Gastrocnemius medialis (tissue), 4 donors: ENCODE results near the gene MPPED2. TPM values are rescaled to one million over a fixed set of nuclear protein-coding genes. Genes with fewer than 3 reads are reported as not detected.

Experiments used
- ATAC-seq, 2 donors: fragments of 150-250 bp; one replicate each; pipeline ENCODE4 v1.9.1; 2016
- DNase-seq, 2 donors: peaks; one replicate each; pipeline ENCODE4 v3.0.0-alpha.2; 2019
- H3K27ac ChIP-seq, 4 donors: fragments of 200-600 bp; sonication (generic); 1 replicate in 1 of 4; 2 replicates in 3 of 4; pipeline ENCODE4 v1.5.1; 2016 to 2018; ENCODE audit warnings: mild to moderate bottlenecking in 2 of 4, moderate library complexity in 1 of 4
- H3K27me3 ChIP-seq, 3 donors: fragments of 200-600 bp; sonication (generic) in 2 of 3; 1 replicate in 1 of 3; 2 replicates in 2 of 3; pipeline versions ENCODE4 v1.5.1 to v1.6.0; 2016 to 2019; ENCODE audit warnings: mild to moderate bottlenecking in 1 of 3, moderate library complexity in 1 of 3
- H3K36me3 ChIP-seq, 2 donors: fragments of 200-600 bp; sonication (generic) in 1 of 2; one replicate each; pipeline ENCODE4 v1.5.1; 2017 to 2018
- H3K4me1 ChIP-seq, 2 donors: fragments of 200-600 bp; sonication (generic) in 1 of 2; one replicate each; pipeline ENCODE4 v1.5.1; 2016 to 2017; ENCODE audit warnings: mild to moderate bottlenecking in 2 of 2
- H3K4me3 ChIP-seq, 4 donors: fragments of 200-600 bp; sonication (generic) in 3 of 4; 1 replicate in 1 of 4; 2 replicates in 3 of 4; pipeline ENCODE4 v1.5.1; 2016 to 2019; ENCODE audit warnings: mild to moderate bottlenecking in 2 of 4
- H3K9me3 ChIP-seq, 3 donors: fragments of 200-600 bp; sonication (generic) in 2 of 3; 1 replicate in 1 of 3; 2 replicates in 2 of 3; pipeline ENCODE4 v1.5.1; 2016 to 2019
- CTCF ChIP-seq, 5 experiments: fragments of 450-650 bp in 3 of 5; fragments of 200-600 bp in 2 of 5; sonication (generic) in 2 of 5; IDR thresholded peaks in 4 of 5; conservative IDR thresholded peaks in 1 of 5; 1 replicate in 4 of 5; 2 replicates in 1 of 5; pipeline ENCODE4 v1.5.1; 2016 to 2019; ENCODE audit warnings: antibody characterized with exemption in 5 of 5, mild to moderate bottlenecking in 3 of 5, moderate library complexity in 3 of 5
- POLR2A ChIP-seq, 2 donors: fragments of 450-650 bp; IDR thresholded peaks; one replicate each; pipeline ENCODE4 v1.6.1; 2017; ENCODE audit warnings: antibody characterized with exemption in 2 of 2, mild to moderate bottlenecking in 2 of 2, moderate library complexity in 2 of 2
- in situ Hi-C, 4 donors: fragments of 200-750 bp; cut with MboI; loops; one replicate each; pipeline versions ENCODE4 v1.15.0 to v1.8.0; 2017; ENCODE audit warnings: low sequenced_read_pairs in 4 of 4
- intact Hi-C: fragments of 100-400 bp; cut with DNase I; formaldehyde crosslinking; loops from one replicate; pipeline ENCODE4 v1.15.1; 2023; ENCODE audit warnings: low total_unique reads
- total RNA-seq, 4 donors: library from RNA; depleted of rRNA; stranded (reverse); fragments of >200 nt; gene quantifications; one replicate each; pipeline versions ENCODE4 v1.1.0 to v1.2.3, GENCODE V29; 2016

MPPED2 gene
- total RNA-seq, 4 donors from 2014 or later: 0.78 to 4.4 (median 2.2) TPM

GRCh38 chr11:30617762-30618161 lies 31.6 kb upstream of the MPPED2 start:
- intact Hi-C loops (no loop called here), in situ Hi-C loops (no loop called here)
- ATAC-seq: no peak

GRCh38 chr11:30610628-30611027 lies 24.5 kb upstream of the MPPED2 start:
- ATAC-seq (no peak), DNase-seq (no peak)
- no peaks in the 10 kb centered on the region for H3K36me3 ChIP-seq
- H3K4me1 ChIP-seq: no peaks in the 10 kb centered on the region
- H3K27me3 ChIP-seq: no peaks in the 10 kb centered on the region
- H3K4me3 ChIP-seq: no peak overlapping the region
- no peaks in the 10 kb centered on the region for H3K9me3 ChIP-seq
- no peak overlapping the region for H3K27ac ChIP-seq
- intact Hi-C loops (no loop called here), in situ Hi-C loops (no loop called here)
- TF ChIP-seq POLR2A (IDR thresholded peaks at IDR 0.05): no peak
- no peak for TF ChIP-seq CTCF (IDR thresholded peaks at IDR 0.05 in 4 of 5, conservative IDR thresholded peaks at IDR 0.05 in 1 of 5)

More at GRCh38 chr11:30617762-30618161, 31.6 kb upstream of the MPPED2 start:
- no peaks in the 10 kb centered on the region for H3K9me3 ChIP-seq
- H3K27me3 ChIP-seq: no peaks in the 10 kb centered on the region
- TF ChIP-seq CTCF (IDR thresholded peaks at IDR 0.05 in 4 of 5, conservative IDR thresholded peaks at IDR 0.05 in 1 of 5): no peak
- TF ChIP-seq POLR2A (IDR thresholded peaks at IDR 0.05): no peak
- no peak overlapping the region for H3K27ac ChIP-seq
- no peak overlapping the region for H3K4me3 ChIP-seq
- no peaks in the 10 kb centered on the region for H3K36me3 ChIP-seq
- no peak for DNase-seq
- H3K4me1 ChIP-seq: no peaks in the 10 kb centered on the region

- TF ChIP-seq CTCF (IDR thresholded peaks at IDR 0.05 in 4 of 5, conservative IDR thresholded peaks at IDR 0.05 in 1 of 5): no peak
- no peak for TF ChIP-seq POLR2A (IDR thresholded peaks at IDR 0.05)
- Histone ChIP-seq H3K4me3 (no peak overlapping the region), H3K4me1 (no peaks in the 10 kb centered on the region), H3K9me3 (no peaks in the 10 kb centered on the region), H3K27ac (no peak overlapping the region), H3K36me3 (no peaks in the 10 kb centered on the region), H3K27me3 (no peaks in the 10 kb centered on the region)
- DNase-seq: no peak
- ATAC-seq: no peak
- in situ Hi-C loops (no loop called here), intact Hi-C loops (no loop called here)
Observed at GRCh38 chr11:30608534-30608933, 22.4 kb upstream of the MPPED2 start.

- H3K27me3 ChIP-seq: no peaks in the 10 kb centered on the region
- TF ChIP-seq POLR2A (IDR thresholded peaks at IDR 0.05) (no peak), CTCF (IDR thresholded peaks at IDR 0.05 in 4 of 5, conservative IDR thresholded peaks at IDR 0.05 in 1 of 5) (no peak)
- no peak overlapping the region for H3K27ac ChIP-seq
- in situ Hi-C loops: no loop called here
- no peak overlapping the region for H3K4me3 ChIP-seq
- no peak for DNase-seq
- no peaks in the 10 kb centered on the region for H3K9me3 ChIP-seq
- intact Hi-C loops: no loop called here
- ATAC-seq: no peak
- no peaks in the 10 kb centered on the region for H3K36me3 ChIP-seq
- no peaks in the 10 kb centered on the region for H3K4me1 ChIP-seq
Observed at GRCh38 chr11:30605036-30605605, 19.0 kb upstream of the MPPED2 start.

GRCh38 chr11:30603357-30603756 lies 17.2 kb upstream of the MPPED2 start:
- H3K36me3 ChIP-seq: no peaks in the 10 kb centered on the region
- in situ Hi-C loops: no loop called here
- no peak for ATAC-seq

More at GRCh38 chr11:30603357-30603756, 17.2 kb upstream of the MPPED2 start:
- TF ChIP-seq CTCF (IDR thresholded peaks at IDR 0.05 in 4 of 5, conservative IDR thresholded peaks at IDR 0.05 in 1 of 5): no peak
- no peak for TF ChIP-seq POLR2A (IDR thresholded peaks at IDR 0.05)
- H3K4me1 ChIP-seq: no peaks in the 10 kb centered on the region
- H3K4me3 ChIP-seq: no peak overlapping the region
- H3K27me3 ChIP-seq: no peaks in the 10 kb centered on the region
- DNase-seq: no peak
- H3K27ac ChIP-seq: no peak overlapping the region
- intact Hi-C loops: no loop called here
- H3K9me3 ChIP-seq: no peaks in the 10 kb centered on the region
